ENCODE results near the gene UNKL. TPM values are rescaled to one million over a fixed set of nuclear protein-coding genes. Genes with fewer than 3 reads are reported as not detected.

Gene UNKL
- total RNA-seq, 4 donors from 2014 or later, result 31.8 to 38.8 (median 35.8) TPM

DNA sequence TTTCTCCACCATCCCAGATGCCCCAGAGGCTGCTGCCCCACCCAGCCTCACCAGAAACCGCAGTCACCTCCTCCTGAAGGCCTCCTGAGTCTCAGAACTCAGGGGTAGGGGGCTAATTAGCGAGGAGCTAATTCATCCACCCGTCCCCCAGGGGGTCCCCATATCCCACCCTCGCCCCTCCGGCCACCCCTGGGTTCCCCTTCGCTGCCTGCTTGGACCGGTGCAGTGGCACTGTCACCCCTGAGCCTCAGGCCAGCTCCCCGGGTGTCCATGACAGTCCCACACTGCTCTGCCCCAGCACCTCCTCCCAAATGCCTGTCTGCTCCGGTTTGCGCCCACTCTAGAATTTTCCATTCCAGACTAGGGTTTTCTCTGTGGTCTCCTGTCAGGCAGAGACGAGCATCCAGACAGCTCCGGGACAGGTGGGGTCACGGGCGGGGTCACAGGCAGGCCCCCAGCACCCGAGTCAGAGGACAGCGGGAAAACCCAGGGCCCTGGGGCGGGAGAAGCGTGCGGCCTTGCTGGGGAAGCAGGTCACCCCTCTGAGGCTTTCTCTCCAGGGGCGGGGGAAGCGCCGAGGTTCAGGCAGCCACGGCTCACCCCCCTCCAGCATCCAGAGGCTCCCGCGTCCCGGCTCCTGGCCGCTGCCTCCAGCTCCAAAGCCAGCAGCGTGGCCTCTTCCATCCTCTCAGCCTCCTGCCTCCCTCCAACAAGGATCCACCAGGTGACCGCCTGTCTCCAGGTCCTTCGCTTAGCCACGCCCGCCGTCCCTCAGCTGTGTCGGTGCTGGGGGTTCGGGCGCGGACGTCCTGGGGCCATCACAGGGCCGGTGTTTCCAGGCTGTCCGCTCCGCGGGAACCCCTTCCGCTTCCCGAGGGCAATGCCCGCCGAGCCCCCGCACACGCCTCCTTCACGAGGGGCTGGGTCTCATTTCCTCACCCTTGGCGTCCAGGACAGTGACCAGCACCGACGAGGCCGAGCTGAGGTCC is 13.3 kb upstream of the UNKL start:
- Histone ChIP-seq H3K4me3 (no peak overlapping the region), H3K36me3 (no peaks in the 10 kb centered on the region), H3K9me3 (no peaks in the 10 kb centered on the region), H3K4me1 (no peaks in the 10 kb centered on the region), H3K27me3 (no peaks in the 10 kb centered on the region), H3K27ac (no peak overlapping the region)
- DNase-seq, result no peak
- intact Hi-C loops (cut with DNase I; ENCODE audit: low total_unique reads), result loop anchor here (5.0 kb wide), 1 partner anchor 335 kb away; no protein-coding TSS in a partner anchor
- in situ Hi-C loops (cut with MboI; ENCODE audit: low sequenced_read_pairs in 4 of 4), result no loop called here
- TF ChIP-seq POLR2A (IDR thresholded peaks at IDR 0.05), result no peak
- TF ChIP-seq, protein P1, sequence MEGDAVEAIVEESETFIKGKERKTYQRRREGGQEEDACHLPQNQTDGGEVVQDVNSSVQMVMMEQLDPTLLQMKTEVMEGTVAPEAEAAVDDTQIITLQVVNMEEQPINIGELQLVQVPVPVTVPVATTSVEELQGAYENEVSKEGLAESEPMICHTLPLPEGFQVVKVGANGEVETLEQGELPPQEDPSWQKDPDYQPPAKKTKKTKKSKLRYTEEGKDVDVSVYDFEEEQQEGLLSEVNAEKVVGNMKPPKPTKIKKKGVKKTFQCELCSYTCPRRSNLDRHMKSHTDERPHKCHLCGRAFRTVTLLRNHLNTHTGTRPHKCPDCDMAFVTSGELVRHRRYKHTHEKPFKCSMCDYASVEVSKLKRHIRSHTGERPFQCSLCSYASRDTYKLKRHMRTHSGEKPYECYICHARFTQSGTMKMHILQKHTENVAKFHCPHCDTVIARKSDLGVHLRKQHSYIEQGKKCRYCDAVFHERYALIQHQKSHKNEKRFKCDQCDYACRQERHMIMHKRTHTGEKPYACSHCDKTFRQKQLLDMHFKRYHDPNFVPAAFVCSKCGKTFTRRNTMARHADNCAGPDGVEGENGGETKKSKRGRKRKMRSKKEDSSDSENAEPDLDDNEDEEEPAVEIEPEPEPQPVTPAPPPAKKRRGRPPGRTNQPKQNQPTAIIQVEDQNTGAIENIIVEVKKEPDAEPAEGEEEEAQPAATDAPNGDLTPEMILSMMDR (IDR thresholded peaks at IDR 0.05 in 4 of 5, conservative IDR thresholded peaks at IDR 0.05 in 1 of 5), result no peak
- no peak for ATAC-seq

DNA sequence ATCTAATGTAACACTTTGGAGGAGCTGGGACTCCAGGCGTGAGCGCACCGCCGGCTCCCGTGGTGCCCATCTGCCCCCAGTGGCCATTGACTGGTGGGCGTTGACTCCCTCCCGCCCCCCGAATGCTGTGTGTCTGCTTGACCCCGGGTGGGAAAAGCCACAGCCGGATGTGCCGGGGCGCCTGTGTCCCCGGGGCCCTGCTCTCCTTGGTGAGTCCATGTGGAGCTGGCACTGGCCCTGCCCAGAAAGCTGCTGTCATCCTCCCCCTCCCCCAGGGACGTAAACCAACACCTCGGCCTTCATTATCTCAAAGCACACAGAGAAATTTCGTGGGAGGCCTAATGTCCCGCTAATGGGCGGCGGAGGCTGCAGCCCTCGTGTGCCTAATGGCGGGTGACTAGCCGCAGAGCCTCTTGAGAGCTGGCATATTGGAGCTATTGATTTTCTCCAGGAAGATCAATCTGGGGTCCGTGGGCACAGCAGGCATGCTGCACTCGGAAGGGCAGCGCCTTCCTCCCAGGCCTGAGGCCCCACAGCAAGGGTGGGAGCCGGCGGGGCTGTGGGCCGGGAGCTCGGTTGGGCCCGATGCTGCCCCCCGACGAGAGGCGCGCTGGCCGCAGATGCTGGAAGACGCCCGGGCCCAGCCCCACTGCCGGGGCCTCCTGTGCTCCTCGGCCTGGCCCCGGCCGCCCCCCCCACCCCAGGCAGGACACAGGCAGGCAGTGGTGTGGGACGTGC is 12.4 kb upstream of the UNKL start:
- in situ Hi-C loops (cut with MboI; ENCODE audit: low sequenced_read_pairs in 4 of 4), result no loop called here
- TF ChIP-seq, protein P1 (IDR thresholded peaks at IDR 0.05 in 4 of 5, conservative IDR thresholded peaks at IDR 0.05 in 1 of 5), result no peak
- no peak for TF ChIP-seq POLR2A (IDR thresholded peaks at IDR 0.05)
- Histone ChIP-seq H3K9me3 (no peaks in the 10 kb centered on the region), H3K36me3 (peaks cover 0 to 3% of the 10 kb centered on the region in 2 donors), H3K4me3 (no peak overlapping the region), H3K4me1 (peaks cover 0 to 1% of the 10 kb centered on the region in 2 donors), H3K27me3 (no peaks in the 10 kb centered on the region), H3K27ac (no peak overlapping the region)
- intact Hi-C loops (cut with DNase I; ENCODE audit: low total_unique reads), result loop anchor here (5.0 kb wide), 1 partner anchor 335 kb away; no protein-coding TSS in a partner anchor
- no peak for ATAC-seq
- no peak for DNase-seq

- DNase-seq (no peak), ATAC-seq (no peak)
- intact Hi-C loops (cut with DNase I; ENCODE audit: low total_unique reads) (loop anchor here (5.0 kb wide), 1 partner anchor 337 kb away; no protein-coding TSS in a partner anchor), in situ Hi-C loops (cut with MboI; ENCODE audit: low sequenced_read_pairs in 4 of 4) (no loop called here)
- TF ChIP-seq POLR2A (IDR thresholded peaks at IDR 0.05), result no peak
- TF ChIP-seq, protein P1 (IDR thresholded peaks at IDR 0.05 in 4 of 5, conservative IDR thresholded peaks at IDR 0.05 in 1 of 5), result no peak
- Histone ChIP-seq H3K4me1 (peaks cover 0 to 9% of the 10 kb centered on the region in 2 donors), H3K27ac (no peak overlapping the region), H3K27me3 (no peaks in the 10 kb centered on the region), H3K4me3 (no peak overlapping the region), H3K9me3 (no peaks in the 10 kb centered on the region), H3K36me3 (peaks cover 0 to 3% of the 10 kb centered on the region in 2 donors)
These were observed 11.3 kb upstream of the UNKL start for GRCh38 chr16:1425616-1426370.

- no peak overlapping the region for H3K27ac ChIP-seq
- in situ Hi-C loops (cut with MboI; ENCODE audit: low sequenced_read_pairs in 4 of 4), result no loop called here
- no peak for DNase-seq
- intact Hi-C loops (cut with DNase I; ENCODE audit: low total_unique reads), result loop anchor here (5.0 kb wide), 3 partner anchors 117 to 403 kb away; partner anchors contain the start of genes FAHD1, HAGH, MAPK8IP3 and UBE2I
- H3K9me3 ChIP-seq, result no peaks in the 10 kb centered on the region
- no peak for ATAC-seq
- H3K36me3 ChIP-seq, result peaks cover 0 to 3% of the 10 kb centered on the region in 2 donors
- no peaks in the 10 kb centered on the region for H3K27me3 ChIP-seq
- H3K4me3 ChIP-seq, result no peak overlapping the region
- peaks cover 10 to 21% of the 10 kb centered on the region in 2 donors for H3K4me1 ChIP-seq
- TF ChIP-seq, protein P1 (IDR thresholded peaks at IDR 0.05 in 4 of 5, conservative IDR thresholded peaks at IDR 0.05 in 1 of 5), result no peak
- TF ChIP-seq POLR2A (IDR thresholded peaks at IDR 0.05), result no peak
These were observed 9.5 kb upstream of the UNKL start for GRCh38 chr16:1424028-1424427.
